Type B pancreatic cell (in vitro differentiated cells): ENCODE results near the gene MICAL1. TPM values are rescaled to one million over a fixed set of nuclear protein-coding genes. Genes with fewer than 3 reads are reported as not detected.
A peak's percentile ranks its signal among the peaks of the same experiment; 100 is the strongest.

Source experiments
- DNase-seq: peaks from one replicate; pipeline ENCODE4 v3.0.0; 2021; ENCODE audit warnings: mixed read lengths; ENCODE audit not compliant: unreplicated experiment; ENCODE audit errors: extremely low spot score
- H3K27ac Mint-ChIP-seq: 2 replicates; pipeline ENCODE4 v1.8.0; 2021; ENCODE audit warnings: mild to moderate bottlenecking, mixed read lengths
- H3K27me3 Mint-ChIP-seq: 2 replicates; pipeline ENCODE4 v1.8.0; 2021; ENCODE audit warnings: mixed read lengths
- H3K36me3 Mint-ChIP-seq: 2 replicates; pipeline ENCODE4 v1.8.0; 2021; ENCODE audit warnings: mixed read lengths
- H3K4me1 Mint-ChIP-seq: one replicate; pipeline ENCODE4 v1.8.0; 2021; ENCODE audit warnings: mixed read lengths; ENCODE audit not compliant: unreplicated experiment
- H3K4me3 Mint-ChIP-seq: 2 replicates; pipeline ENCODE4 v1.8.0; 2021; ENCODE audit warnings: mild to moderate bottlenecking, mixed read lengths
- H3K9me3 Mint-ChIP-seq: 2 replicates; pipeline ENCODE4 v1.8.0; 2021; ENCODE audit warnings: mixed read lengths
- CTCF ChIP-seq: fragments of 200-600 bp; sonication (generic); conservative IDR thresholded peaks from 2 replicates; pipeline ENCODE4 v1.5.0; 2021; ENCODE audit warnings: antibody characterized with exemption, mild to moderate bottlenecking
- total RNA-seq: library from RNA; stranded (reverse); gene quantifications from 2 replicates; pipeline ENCODE4 v1.2.1, GENCODE V29; 2021; ENCODE audit warnings: low replicate concordance

The MICAL1 gene
- total RNA-seq, 1 donor from 2014 or later, result 49.7 TPM

GRCh38 chr6:109486068-109486467 is 30.5 kb upstream of the MICAL1 start:
- no peak for TF ChIP-seq CTCF
- Mint-ChIP-seq H3K4me3 (peak overlapping the region; percentile 42), H3K27ac (peak overlapping the region; percentile 85), H3K27me3 (no peaks in the 10 kb centered on the region), H3K9me3 (no peaks in the 10 kb centered on the region), H3K4me1 (peaks cover 19% of the 10 kb centered on the region), H3K36me3 (peaks cover 12% of the 10 kb centered on the region)
- no peak for DNase-seq

- Mint-ChIP-seq H3K27me3 (no peaks in the 10 kb centered on the region), H3K4me1 (peaks cover 18% of the 10 kb centered on the region), H3K36me3 (peaks cover 17% of the 10 kb centered on the region), H3K27ac (peak overlapping the region; percentile 85), H3K4me3 (peak overlapping the region; percentile 42), H3K9me3 (no peaks in the 10 kb centered on the region)
- DNase-seq, result no peak
- no peak for TF ChIP-seq CTCF
These were observed 29.8 kb upstream of the MICAL1 start for GRCh38 chr6:109485266-109485935.

- Mint-ChIP-seq H3K27ac (peak overlapping the region; percentile 75), H3K36me3 (peaks cover 22% of the 10 kb centered on the region), H3K4me1 (peaks cover 23% of the 10 kb centered on the region), H3K27me3 (no peaks in the 10 kb centered on the region), H3K4me3 (peak overlapping the region; percentile 85), H3K9me3 (no peaks in the 10 kb centered on the region)
- no peak for TF ChIP-seq CTCF
- DNase-seq, result no peak
These were observed 28.6 kb upstream of the MICAL1 start for GRCh38 chr6:109484122-109484521.

GRCh38 chr6:109483735-109484057 is 28.1 kb upstream of the MICAL1 start:
- Mint-ChIP-seq H3K9me3 (no peaks in the 10 kb centered on the region), H3K4me3 (peak overlapping the region; percentile 85), H3K4me1 (peaks cover 28% of the 10 kb centered on the region), H3K27me3 (no peaks in the 10 kb centered on the region), H3K36me3 (peaks cover 24% of the 10 kb centered on the region), H3K27ac (peak overlapping the region; percentile 75)
- DNase-seq, result no peak
- no peak for TF ChIP-seq CTCF

GRCh38 chr6:109482905-109483734 is 27.5 kb upstream of the MICAL1 start, which contains the start of gene ZBTB24:
Gene ZBTB24 (minus strand): TSS chr6:109483219. CDS start chr6:109482026, 1,193 bp downstream.
- H3K27ac Mint-ChIP-seq, result peak within 1 kb of the TSS; percentile 87
- peak; percentile 93 for DNase-seq
- H3K27me3 Mint-ChIP-seq, result no peaks in the 10 kb centered on the region
- TF ChIP-seq CTCF, result no peak
- H3K36me3 Mint-ChIP-seq, result peaks cover 24% of the 10 kb centered on the region
- H3K4me3 Mint-ChIP-seq, result peak within 1 kb of the TSS; percentile 97
- H3K9me3 Mint-ChIP-seq, result no peaks in the 10 kb centered on the region
- peaks cover 33% of the 10 kb centered on the region for H3K4me1 Mint-ChIP-seq
